Activated naive CD4-positive, alpha-beta T cell (primary cell): ENCODE results near the gene CADM4.

Source experiments
- DNase-seq, 4 experiments: peaks; one replicate each; lab custom pipeline; 2025; lab: John Stamatoyannopoulos, UW

CADM4 gene

DNA sequence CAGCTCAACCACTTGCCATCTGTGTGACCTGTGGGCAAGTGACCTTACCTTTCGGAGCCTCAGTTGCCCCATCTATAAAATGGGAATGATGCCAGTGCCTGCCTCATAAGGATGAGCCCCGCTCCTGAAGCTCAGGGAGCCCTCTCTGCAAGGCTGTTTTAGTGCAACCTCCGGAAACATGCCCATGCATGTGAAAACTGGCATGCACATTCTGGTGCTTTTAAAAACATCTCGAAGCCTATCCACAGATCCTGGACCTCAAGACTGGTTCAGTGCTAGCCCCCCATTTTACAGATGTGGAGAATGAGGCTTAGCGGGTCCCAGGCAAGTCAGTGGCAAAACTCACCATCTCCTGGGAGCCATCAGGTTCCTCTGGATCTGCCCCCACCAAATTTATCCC, 5.6 kb downstream of the CADM4 start:
- DNase-seq = no peak

DNA sequence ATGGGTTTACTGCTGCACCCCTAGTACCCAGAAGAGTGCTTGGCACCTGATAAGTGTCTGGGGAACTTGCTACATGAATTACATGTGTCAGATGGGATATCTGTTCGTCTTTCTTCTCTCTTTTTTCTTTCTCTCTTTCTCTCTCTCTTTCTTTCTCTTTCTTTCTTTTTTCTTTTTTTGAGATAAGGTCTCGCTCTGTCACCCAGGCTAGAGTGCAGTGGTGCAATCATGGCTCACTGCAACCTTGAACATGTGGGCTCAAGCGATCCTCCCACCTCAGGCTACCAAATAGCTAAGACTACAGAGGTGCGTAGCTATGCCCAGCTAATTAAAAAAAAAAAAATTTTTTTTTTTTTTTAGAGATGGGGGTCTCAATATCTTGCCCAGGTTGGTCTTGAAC, 6.1 kb downstream of the CADM4 start:
- no peak for DNase-seq

DNA sequence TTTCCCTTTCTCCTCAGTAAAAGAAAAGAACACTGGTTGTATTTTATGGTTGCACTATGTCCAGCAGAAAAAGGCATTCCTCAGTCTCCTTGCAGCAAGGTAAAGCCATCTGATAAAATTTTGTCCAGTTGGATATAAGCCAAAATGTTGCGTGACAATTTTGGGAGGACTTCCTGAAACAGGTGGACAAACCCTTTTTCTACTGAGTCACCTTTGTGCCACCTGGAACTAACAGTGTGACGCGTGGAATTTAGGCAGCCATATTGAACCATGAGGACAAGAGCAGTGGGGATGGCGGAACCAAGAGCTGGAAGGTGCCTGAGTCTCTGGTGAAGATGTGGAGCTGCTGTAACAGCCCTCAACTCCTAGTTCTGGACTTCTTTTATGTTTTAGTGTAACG, 8.2 kb downstream of the CADM4 start:
- DNase-seq = no peak

DNA sequence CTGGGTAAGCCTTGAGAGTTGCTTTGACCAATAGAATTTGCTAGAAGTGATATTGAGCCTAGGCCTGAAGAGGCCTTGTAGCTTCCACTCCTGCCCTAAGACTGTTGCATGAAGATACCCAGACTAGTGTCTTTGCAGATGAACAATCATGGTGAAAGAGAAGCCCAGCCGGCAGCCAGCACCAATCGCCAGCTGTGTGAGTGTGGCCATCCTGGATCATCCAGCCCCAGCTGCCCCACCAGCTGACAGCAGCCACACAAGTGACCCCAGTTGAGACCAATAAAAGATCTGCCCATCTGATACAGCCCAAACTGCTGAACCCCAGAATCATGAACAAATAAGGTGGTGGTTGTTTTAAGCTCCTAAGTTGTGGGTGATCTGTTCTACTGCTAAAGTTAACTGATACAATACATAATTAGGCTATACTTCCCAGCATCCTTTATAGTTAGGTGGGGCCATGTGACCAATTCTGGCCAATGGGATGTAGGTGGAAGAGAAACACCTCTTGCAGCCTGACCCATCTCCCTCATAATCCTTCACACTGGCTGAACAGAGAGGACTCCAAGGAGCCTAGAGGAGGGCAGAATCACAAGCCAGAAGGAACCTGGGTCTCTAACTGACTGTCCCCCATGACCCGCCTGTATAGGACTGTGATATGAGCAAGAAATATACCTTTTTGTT, 10.9 kb downstream of the CADM4 start:
- no peak for DNase-seq

DNA sequence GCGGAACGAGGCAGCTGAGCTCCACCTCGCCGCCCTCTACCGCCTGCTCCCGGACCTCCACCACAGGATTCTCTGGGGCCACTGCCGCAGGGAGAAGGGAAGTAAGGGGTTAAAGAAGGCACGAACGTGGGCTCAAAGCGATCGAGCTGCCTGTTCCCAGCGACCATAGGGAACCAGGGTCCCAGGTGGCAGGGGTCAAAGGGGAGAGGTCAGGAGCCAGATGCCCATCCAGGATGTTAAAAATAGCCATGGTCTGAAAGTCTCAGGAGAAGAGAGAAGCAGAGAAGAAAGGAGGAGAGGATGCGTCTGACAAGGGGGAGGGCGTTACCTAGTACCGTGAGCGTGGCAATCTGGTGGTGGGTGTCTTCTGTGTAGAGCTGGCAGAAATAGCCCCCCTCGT, 12.8 kb downstream of the CADM4 start:
- DNase-seq = no peak

DNA sequence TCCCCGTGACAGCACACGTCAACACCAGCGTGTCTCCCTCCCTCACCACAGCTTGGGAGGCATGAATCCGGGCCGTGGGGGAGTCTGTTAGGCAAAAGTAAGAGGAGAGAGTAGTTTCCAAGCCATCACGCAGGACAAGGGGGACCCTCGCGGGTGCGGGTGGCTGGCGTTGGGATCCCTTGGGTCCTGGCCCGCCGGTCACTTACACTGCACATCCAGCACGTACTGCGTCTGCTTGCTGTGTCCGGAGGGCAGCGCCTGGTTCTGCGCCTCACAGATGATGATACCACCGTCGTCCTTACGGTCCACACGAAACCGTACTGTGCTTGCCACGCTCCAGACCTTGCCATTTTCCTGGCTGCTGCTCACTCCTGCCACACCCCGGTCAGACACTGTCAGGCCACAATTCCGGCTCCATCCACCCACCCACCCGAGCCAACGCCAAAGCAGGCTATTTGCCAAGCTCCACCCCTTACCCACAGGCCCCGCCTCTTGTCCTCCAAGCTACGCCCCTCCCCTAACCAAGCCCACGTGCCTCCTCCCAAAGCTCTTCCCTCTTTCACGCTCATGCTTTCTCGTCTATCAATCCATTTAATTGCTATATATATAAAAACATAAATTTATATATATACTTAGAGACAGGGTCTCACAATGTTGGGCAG, 13.6 kb downstream of the CADM4 start:
- DNase-seq = no peak

DNA sequence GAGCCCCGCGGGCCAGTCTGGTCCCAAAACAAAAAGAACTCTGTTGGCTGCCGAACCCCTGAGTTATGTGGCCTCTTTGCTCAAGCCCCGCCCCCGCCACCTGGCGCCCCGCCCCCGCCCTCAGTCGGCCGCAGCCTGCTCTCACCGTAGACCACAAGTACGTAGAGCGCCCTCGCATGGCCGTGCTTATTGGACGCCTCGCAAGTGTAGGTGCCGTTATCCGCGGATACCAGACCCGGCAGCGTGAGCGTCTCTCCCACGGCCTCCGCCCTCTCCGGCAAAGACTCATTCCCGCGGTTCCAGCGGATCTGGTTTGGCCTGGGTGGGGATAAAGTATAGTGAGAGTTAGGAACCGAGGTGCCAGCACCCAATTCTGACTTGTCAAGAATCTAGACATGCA, 14.7 kb downstream of the CADM4 start:
- DNase-seq = peak; percentile 47 to 84 (median 75)

DNA sequence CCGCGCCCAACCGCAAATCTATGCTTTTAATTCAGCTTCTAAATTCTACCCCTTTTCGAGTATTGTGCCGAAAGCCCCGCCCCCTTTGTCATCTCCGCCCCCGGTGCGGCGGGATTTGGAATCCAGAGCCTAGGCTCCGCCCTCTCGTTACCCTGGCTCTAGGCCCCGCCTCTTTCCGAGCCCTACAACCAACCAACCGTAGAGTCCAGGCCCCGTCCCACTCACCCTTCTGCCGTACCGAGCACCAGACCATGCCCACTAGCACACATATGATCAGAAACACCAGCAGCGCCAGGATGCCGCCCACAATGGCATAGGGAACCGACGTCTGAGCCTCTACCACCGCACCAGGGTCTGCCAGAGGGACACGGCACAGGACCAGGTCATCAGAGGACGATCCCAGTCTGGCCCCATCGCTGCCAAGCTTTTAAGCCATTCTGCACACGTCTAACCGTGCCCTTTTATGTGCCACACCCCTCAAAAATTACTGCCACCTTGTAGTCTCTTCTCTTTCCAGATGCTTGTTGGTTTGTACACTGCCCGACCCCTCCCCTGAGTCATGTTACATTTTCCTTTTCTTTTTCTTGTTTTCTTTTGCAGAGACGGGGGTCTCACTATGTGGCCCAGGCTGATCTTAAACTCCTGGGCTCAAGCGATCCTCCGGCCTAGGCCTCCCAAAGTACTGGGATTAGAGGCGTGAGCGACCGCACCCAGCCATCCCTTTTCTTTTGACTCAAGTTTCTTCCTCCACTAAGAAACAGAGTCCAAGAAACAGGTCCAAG, 15.6 kb downstream of the CADM4 start:
- no peak for DNase-seq

DNA sequence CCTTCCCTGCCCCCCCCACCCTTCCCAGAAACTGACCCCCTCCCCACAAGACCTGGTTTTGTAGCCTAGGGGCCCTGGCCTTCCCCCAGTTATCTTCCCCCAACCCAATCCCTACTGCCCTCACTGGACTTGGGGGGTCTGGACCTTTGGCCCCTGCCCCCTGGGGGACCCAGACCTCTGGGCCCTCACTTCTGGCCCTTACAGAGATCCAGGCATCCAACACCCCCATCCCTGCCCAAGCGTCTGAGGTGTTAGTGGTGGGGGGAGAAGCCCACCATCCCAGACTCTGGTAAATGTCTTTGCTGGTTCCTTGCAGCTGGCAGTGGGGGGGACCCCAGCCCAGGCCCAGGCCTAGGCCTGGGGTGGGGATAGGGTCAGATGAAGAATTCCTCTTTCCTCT, 16.7 kb downstream of the CADM4 start:
- no peak for DNase-seq

DNA sequence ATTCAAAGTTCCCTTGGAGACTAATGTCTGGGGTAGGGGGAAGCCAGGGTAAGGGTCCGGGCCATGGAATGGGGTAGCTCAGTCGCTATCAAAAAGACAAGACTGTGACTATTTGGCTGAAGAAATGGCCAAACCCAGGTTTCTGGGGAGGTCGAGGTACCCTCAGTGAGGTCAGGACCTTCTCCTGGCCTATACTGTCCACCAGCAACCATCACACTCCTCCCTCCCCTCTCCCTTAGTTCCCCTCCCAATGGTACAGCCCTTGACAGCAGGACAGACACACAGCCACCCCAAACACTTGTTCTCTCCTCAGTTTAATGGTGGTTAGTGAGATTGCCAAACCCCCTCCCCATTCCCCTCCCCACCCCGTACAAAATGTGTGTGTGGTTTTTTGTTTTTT, 17.6 kb downstream of the CADM4 start:
- DNase-seq = no peak

DNA sequence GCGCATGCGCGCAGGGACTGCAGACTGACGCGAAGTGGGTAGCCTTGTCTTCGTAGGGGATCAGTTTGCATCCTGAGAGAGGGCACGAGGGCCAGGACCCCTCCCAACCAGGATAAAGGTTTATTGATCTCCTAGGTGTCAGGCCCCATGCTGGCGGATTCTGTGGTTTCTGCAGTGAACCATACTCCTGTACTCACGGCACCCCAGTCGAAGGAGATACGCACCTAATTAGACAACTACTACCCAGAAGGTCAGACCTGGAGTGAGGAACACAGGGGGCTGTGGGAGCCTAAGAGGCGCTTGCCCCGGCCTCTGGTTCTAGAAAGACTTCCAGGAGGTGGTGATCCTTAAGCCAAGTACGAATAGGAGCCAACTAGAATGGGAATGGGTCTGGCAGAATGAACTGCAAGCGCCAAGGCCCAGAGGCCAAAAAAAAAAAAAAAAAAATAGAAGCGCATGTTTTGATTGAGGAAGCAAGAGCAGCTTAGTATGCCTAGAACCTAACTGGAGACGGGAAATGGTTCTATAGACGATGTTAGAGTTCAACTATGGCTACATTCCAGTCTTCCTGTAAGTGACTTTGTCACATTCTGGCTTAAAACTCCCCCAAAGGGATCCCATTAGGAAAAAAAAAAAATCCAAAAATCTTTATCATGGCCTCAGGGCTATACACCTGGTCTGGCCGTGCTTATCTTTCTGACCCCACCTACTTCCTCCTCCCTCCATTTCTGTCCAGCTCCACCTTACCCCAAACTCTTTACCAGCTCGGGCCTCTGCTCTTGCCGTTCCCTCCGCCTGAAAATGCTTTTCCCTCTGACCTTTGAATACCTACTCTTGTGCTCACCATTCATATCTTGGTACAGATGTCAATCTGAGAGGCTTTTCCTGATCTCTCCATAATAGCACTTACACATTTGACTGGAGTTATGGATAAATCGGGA, 19.3 kb downstream of the CADM4 start:
- peak in 1 of 4 experiments; percentile 76 for DNase-seq

DNA sequence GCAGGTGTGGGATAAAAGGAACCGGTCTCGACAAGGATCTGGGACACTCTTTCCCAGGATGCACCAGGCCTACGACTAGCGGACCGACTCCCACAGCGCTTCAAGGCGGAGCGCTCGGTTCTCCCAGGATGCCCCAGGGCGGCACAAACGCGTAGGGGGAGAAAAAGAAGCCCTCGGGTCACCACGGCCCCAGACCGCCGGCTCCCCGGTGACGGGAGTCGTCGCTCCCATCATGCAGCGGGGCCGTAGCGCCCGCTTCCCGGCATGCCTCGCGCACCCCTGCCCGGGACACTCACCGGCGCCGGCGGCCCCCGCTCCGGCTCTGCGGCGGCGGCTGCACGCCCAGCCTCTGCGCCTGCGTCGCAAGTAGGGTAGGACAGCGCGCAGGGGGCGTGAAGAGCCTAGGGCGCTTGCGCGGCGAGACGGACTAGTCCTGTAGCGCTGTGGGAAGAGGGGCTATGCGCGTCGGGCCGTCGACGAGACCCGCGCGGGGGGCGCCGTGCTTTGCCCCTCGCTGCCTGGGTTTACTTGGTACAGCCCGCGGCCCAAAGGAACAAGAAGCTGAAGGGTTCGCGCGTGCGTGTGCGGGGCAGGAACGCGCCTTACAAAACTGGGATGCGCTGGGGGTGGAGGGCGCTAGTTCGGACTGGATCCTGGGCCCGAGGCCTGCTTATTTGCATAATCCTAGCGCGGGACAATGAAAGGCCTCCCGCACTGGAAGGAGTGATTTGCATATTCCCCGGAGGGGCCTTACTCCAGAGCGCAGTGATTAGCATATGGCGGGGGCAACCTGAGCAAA, 20.2 kb downstream of the CADM4 start, which contains the start of gene ZNF428:
Gene ZNF428 (minus strand): TSS at position 368 of the 799 bp plus-strand sequence. CDS start 5,325 bp downstream, outside the sequence.
- peak; percentile 61 to 80 (median 73) for DNase-seq

DNA sequence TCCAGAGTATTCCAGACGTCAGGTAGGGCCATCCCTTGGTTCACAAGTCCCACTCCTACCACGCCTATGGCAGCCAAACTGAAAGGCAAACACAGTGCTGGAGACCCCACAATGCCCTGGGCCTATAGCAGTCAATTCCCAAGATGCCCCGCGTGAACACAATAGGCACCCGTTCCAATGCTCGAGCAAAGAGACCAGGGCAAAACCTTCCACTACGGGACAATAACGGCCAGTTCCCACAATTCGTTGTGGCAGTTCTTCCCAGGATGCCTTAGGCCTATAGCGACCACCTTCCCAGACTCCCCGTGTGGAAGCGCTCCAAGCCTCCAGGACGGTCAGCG, 20.8 kb downstream of the CADM4 start:
- DNase-seq = peak in 1 of 4 experiments; percentile 12

DNA sequence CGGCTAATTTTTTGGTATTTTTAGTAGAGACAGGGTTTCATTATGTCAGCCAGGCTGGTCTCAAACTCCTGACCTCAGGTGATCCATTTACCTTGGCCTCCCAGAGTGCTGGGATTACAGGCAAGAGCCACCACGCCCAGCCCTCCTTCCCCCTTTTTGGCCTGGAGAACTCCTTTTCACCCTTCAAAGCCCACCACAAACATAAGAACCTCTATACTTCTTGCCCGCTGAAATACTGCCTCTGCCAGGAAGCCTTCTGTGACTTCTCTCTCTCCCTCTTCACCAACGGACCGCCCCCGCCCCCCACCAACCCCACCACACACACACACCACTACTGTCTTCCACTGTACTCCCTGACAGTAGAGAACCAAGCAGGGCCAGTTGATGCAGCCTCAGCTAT, 22.7 kb downstream of the CADM4 start:
- DNase-seq = no peak

DNA sequence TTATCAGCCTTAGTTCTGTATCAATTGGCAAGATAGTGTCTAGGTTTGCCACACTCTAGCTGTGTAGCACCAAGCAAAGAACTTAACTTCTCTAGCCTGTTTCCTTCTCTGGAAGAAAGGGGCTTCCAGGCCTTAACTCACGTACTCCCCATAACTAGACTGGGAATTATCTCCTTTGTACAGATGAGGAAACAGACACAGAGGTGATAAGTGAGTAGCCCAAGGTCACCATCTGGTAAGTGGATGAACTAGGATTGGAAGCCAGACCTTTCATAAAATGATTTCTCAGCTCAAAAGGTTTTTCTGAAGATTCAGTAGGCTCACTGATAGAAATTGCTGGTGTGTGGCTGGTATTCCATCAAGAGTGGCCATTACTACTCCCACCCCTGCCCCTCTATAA, 23.3 kb downstream of the CADM4 start:
- DNase-seq = no peak

DNA sequence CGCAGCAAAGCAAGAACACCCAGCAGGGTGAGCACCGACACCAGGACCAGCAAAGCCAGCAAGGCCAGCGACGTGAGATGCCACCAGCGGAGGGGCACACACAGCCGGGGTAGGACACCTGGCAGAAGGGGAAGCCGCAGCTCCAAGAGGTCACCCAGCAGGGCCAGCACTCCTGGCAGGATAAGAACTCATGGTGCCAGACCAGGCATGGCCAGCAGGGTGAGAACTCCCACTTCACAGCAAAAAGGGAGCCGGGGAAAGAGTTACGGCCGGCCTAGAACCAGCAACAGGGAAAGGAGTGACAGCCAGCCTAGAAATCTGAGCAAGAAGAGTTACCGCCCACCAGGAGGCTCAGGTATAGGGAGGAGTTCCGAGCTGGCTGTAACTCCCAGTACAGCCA, 27.3 kb downstream of the CADM4 start:
- DNase-seq = no peak

DNA sequence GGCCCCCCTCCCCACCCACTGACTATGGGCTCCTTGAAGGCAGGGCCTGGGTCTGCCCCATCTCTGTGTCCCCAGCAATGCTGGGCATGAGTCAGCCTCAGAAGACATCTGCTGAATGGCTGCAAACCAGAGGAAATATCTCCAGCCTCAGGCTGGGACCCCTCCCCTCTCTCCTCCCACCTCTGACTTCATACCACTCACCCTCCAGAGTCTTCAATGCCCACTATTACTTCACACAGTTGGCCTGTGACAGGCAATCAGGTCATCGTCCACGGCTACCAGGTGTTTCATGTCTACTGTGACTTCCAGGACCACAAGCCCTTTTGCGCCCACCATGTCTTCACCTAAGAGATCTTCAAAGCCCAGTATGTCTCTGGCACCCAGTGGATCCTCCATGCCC, 27.9 kb downstream of the CADM4 start, which contains the start of gene SRRM5:
Gene SRRM5 (plus strand): TSS at position 301 of the 400 bp plus-strand sequence. CDS start 34 bp downstream, at position 335.
- no peak for DNase-seq

DNA sequence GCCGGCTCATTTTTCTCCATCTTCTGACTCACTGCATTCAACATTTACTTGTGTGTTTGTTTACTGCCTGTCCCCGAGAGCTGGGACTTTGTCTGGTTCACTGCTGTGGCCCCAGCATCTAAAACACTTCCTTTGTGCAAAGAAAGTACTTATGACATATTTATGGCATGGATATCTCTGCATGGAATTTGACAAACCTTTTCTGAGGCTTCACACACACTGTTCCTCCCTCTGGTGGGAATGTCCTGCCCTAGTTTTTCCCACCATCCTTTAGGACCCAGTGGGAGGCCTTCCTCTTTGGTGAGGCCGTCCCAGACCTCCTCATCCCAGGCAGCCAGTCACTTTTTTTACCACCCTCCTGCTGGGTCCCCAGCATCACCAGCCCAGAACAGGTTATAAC, 29.2 kb downstream of the CADM4 start:
- DNase-seq = no peak

DNA sequence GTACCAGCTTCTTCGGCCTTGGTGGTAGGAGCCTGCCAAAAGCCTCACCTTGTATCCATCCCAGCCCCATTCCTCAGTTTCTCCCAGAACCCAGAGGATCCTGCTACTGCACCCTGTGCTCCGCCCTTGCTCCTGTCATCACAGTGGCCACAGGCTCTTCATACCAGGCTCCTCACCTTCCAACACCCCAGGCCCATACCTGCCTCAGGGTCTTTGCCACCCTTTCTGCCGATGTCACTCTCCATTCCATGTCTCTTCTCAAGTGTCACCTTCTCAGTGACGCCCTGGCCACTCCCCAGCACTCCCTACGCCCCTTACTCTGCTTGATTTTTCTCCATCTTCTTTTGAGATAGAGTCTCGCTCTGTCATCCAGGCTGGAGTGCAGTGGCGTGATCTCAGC, 29.8 kb downstream of the CADM4 start:
- DNase-seq = no peak

DNA sequence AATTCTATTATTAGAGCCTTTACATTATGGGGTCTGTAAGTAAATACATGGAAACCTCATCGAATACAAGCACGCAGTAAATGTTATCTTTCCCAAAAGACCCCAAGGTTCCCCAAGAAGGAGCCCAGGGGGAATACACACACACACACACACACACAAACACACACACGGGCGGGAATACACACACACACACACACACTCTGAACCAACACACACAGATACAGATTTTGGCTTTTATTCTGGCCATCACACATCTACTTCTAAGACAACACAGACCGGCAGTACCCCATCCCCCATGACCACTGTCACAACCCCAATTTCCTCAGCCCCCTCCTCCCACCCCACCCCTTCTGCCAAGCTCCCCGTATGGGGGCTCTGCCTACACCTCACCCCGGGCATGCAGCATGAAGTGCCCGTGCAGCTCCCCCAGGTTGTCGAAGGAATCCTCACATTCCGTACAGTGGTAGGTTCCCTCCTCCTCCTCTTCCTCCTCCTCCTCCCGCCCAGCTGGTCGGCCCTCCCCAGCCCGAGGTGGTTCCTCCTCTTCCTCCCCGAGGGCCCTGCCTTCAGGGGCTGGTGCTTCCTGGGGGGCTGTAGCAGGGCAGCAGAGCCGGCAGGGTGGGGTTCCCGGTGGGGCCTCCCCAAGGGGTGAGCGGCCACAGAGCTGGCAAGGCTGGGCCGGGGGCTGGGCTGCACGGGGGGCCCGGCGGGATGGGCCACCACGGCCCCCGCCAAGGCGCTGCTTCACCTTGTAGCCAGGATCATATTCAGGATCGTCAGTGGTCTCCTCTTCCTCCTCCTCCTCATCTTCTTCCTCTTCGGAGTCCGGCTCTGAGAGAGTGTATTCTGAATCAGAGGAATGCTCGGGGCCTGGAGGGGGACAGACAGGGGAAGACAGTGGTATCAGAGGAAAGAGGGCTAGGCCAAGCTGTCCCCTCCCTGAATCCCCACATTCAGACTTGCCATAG, 32.1 kb downstream of the CADM4 start:
- DNase-seq = no peak
